Stomach smooth muscle (tissue), 2 donors: ENCODE data around the gene SLC3A2.

Source experiments
- H3K27ac ChIP-seq: one replicate; pipeline ENCODE4 v1.7.0; 2013; ENCODE audit warnings: mild to moderate bottlenecking, low read length, inconsistent platforms
- H3K27me3 ChIP-seq, 2 donors: one replicate each; pipeline ENCODE4 v1.7.0; 2013; ENCODE audit warnings: low read length in 2 of 2; ENCODE audit not compliant: insufficient read depth in 2 of 2, control insufficient read depth in 1 of 2
- H3K36me3 ChIP-seq, 2 donors: one replicate each; pipeline ENCODE4 v1.7.0; 2013; ENCODE audit warnings: low read length in 2 of 2; ENCODE audit not compliant: control insufficient read depth in 2 of 2, insufficient read depth in 2 of 2
- H3K4me1 ChIP-seq: one replicate; pipeline ENCODE4 v1.7.0; 2013; ENCODE audit warnings: low read length; ENCODE audit not compliant: control insufficient read depth, insufficient read depth
- H3K4me3 ChIP-seq, 2 donors: one replicate each; pipeline ENCODE4 v1.7.0; 2013; ENCODE audit warnings: low read length in 2 of 2
- H3K9ac ChIP-seq, 2 donors: one replicate each; pipeline ENCODE4 v1.7.0; 2013; ENCODE audit warnings: low read length in 2 of 2, mild to moderate bottlenecking in 1 of 2
- H3K9me3 ChIP-seq, 2 donors: one replicate each; pipeline ENCODE4 v1.7.0; 2013; ENCODE audit warnings: low read length in 2 of 2; ENCODE audit not compliant: control insufficient read depth in 2 of 2
- donor health status: healthy.
- donor health status: Pancreatic carcinoma.

The SLC3A2 gene

DNA sequence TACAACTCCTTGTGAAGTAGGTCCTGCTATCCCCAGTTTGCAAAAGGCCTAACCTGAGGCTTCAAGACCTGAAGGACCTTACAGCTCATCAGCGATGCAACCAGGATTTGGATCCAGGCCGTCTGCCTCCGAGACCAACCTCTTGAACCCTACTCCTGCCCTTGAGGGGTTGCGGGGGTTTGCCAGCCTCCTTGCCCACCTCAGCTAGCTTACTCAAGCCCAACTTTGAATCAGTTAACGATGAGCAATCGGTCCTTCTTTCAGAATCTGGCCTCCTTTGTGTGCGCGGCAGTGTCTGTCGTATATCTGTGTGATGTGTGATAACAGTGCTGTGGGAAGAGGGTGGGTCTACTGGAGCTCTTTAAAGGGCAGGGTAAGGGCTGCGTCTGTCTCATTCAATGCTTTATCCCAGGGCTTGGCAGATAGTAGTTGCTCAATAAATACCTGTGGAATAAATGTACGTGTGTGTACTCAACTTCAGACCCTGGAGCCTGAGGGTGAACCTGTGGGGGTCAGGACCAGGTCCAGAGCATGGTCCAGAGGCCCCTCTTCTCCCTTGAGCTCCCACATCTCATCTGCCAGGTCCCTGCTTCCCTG lies 37.3 kb downstream of the SLC3A2 start:
- peaks cover 10 to 19% of the 10 kb centered on the region in 2 donors for H3K27me3 ChIP-seq
- H3K4me1 ChIP-seq: peaks cover 5% of the 10 kb centered on the region
- H3K4me3 ChIP-seq: no peak overlapping the region
- H3K9me3 ChIP-seq: no peaks in the 10 kb centered on the region
- no peak overlapping the region for H3K9ac ChIP-seq
- H3K27ac ChIP-seq: no peak overlapping the region
- no peaks in the 10 kb centered on the region for H3K36me3 ChIP-seq

DNA sequence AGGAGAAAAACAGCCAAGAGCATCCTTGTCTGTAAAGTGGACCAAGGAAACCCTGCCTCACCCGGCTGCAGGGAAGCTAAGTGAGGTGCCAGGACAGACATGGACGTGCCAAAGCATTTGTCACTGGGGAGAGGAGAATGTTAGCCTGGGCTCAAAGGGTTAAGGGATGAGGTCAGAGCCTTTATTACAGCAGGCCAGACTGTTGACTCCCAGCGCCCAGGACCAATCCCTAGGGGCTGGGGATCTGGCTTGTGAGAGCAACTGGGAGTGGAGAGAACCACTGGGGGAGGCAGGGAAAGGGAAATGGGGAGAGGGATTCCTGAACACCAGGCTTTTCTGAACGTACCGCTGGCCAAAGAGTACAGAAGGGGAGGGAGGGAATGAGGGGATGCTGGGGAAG lies 37.8 kb downstream of the SLC3A2 start:
- Histone ChIP-seq H3K27ac (no peak overlapping the region), H3K9ac (no peak overlapping the region), H3K27me3 (peaks cover 13 to 24% of the 10 kb centered on the region in 2 donors), H3K9me3 (no peaks in the 10 kb centered on the region), H3K4me3 (no peak overlapping the region), H3K36me3 (no peaks in the 10 kb centered on the region), H3K4me1 (peaks cover 5% of the 10 kb centered on the region)

- no peak overlapping the region for H3K9ac ChIP-seq
- no peaks in the 10 kb centered on the region for H3K36me3 ChIP-seq
- H3K4me1 ChIP-seq: peaks cover 12% of the 10 kb centered on the region
- no peak overlapping the region for H3K4me3 ChIP-seq
- peaks cover 19 to 31% of the 10 kb centered on the region in 2 donors for H3K27me3 ChIP-seq
- no peaks in the 10 kb centered on the region for H3K9me3 ChIP-seq
- H3K27ac ChIP-seq: no peak overlapping the region
Observed at GRCh38 chr11:62919476-62919875, 38.8 kb downstream of the SLC3A2 start.

GRCh38 chr11:62919898-62920640 lies 39.4 kb downstream of the SLC3A2 start:
- Histone ChIP-seq H3K27ac (no peak overlapping the region), H3K9me3 (no peaks in the 10 kb centered on the region), H3K9ac (no peak overlapping the region), H3K4me3 (no peak overlapping the region), H3K27me3 (peaks cover 19 to 31% of the 10 kb centered on the region in 2 donors), H3K4me1 (peaks cover 12% of the 10 kb centered on the region), H3K36me3 (no peaks in the 10 kb centered on the region)

DNA sequence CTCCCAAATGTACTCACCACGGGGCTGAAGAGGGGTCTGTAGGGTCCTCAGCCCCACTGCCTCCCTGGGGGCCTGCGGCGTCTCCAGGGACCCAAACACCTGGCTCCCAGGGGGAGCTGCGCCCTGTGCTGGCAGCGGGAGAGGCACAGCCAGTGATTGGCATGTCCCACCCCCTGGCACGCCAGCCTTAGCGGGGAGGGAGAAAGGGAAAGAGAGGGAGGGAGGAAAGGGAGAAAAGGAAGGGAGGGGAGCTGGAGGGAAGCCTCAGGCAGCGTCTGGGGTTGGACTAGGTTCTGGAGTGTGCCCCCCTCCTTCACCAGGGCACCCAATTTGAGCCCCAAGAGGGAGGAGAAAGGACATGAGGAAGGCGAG lies 40.5 kb downstream of the SLC3A2 start, which contains the start of gene CHRM1:
Gene CHRM1 (minus strand): TSS at position 163 of the 372 bp plus-strand sequence. CDS start 10,263 bp downstream, outside the sequence.
- H3K27me3 ChIP-seq: peaks cover 29 to 42% of the 10 kb centered on the region in 2 donors
- no peak within 1 kb of the TSS for H3K27ac ChIP-seq
- H3K4me3 ChIP-seq: peak within 1 kb of the TSS in 1 of 2 donors; percentile 29
- no peaks in the 10 kb centered on the region for H3K9me3 ChIP-seq
- peaks cover 17% of the 10 kb centered on the region for H3K4me1 ChIP-seq
- no peak within 1 kb of the TSS for H3K9ac ChIP-seq
- H3K36me3 ChIP-seq: no peaks in the 10 kb centered on the region

GRCh38 chr11:62921573-62922188 lies 41.0 kb downstream of the SLC3A2 start:
- H3K27ac ChIP-seq: no peak overlapping the region
- H3K9ac ChIP-seq: no peak overlapping the region
- H3K36me3 ChIP-seq: no peaks in the 10 kb centered on the region
- no peaks in the 10 kb centered on the region for H3K9me3 ChIP-seq
- H3K4me3 ChIP-seq: peak overlapping the region in 1 of 2 donors; percentile 29
- H3K27me3 ChIP-seq: peaks cover 33 to 47% of the 10 kb centered on the region in 2 donors
- H3K4me1 ChIP-seq: peaks cover 21% of the 10 kb centered on the region

- Histone ChIP-seq H3K9me3 (no peaks in the 10 kb centered on the region), H3K36me3 (no peaks in the 10 kb centered on the region), H3K4me3 (no peak overlapping the region), H3K27me3 (peaks cover 38 to 52% of the 10 kb centered on the region in 2 donors), H3K4me1 (peaks cover 25% of the 10 kb centered on the region), H3K9ac (no peak overlapping the region), H3K27ac (no peak overlapping the region)
Observed at GRCh38 chr11:62922189-62922589, 41.5 kb downstream of the SLC3A2 start.

DNA sequence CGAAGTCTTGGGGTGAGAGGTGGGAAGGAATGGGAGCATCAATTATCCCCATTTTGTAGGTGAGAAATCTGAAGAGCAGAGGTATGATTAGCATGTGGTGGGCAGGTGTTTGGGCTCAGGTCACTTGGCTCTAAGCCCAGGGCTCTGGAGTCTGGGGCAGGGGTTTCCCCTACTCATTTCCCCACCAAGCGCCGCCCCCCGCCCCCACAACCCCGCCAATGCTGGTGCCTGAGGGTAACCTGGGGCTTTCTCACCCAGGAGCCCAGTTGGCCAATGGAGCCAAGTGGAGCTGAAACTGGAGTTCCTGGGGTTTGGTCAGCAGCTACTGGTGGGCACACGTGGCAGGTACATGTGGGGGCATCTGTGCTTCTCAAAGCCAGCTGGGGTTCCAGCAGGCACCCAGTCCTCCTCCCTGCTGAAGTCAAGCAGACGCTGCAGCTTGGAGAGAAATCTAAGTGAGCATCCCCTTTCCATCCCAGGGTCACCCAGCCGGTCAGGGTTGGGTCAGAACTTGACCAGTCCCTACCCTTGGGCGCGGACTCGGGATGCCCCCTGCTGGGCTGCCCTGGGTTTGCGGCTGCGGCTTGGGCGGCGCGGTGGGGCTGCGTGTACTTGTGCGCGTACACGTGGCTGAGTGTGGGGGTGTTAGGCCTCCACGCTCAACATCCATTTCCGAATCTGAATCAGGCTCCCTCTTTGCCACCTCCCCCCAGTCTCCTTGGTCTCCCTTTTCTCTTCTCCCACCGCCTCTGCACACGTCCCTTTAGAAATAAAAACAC lies 42.1 kb downstream of the SLC3A2 start:
- H3K9me3 ChIP-seq: no peaks in the 10 kb centered on the region
- no peak overlapping the region for H3K9ac ChIP-seq
- no peak overlapping the region for H3K4me3 ChIP-seq
- H3K27me3 ChIP-seq: peaks cover 41 to 57% of the 10 kb centered on the region in 2 donors
- no peak overlapping the region for H3K27ac ChIP-seq
- H3K4me1 ChIP-seq: peaks cover 25% of the 10 kb centered on the region
- H3K36me3 ChIP-seq: no peaks in the 10 kb centered on the region

DNA sequence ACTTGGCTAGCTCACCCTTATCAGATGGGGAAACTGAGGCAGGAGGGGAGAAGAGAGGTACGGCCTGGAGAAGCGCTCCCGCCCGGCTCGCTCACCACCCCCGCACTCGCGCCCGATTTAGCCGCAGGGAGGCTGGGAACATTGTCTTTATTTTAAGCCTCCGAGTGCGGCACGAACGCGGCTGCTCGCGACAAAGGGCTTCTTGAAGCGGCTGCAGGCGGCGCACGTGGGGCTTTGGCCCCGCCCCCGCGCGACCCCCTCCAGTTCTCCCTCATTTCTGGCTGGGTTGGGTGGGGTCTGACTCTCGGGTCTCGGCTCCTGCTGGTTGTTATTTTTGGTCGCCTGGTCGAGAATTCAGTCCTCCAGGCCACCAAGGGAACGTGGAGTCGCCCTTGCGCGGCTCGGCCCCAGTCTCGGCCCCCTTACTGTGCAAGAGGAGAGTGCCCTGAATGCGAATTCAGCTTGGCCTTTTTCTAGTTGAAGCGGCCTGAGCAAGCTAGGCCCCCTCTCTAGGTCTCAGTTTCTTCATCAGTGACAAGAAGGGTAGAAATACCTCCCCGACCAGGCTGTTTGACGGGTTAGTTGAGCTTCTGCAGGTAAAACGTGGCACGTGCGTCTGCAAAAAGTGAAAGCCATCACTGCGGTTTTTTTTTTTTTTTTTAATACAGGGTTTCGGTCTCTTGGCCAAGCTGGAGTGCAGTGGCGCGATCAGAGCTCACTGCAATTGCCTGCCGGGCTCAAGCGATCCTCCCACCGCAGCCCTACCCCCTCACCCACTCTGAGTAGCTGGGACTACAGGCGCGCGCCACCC lies 43.1 kb downstream of the SLC3A2 start:
- no peaks in the 10 kb centered on the region for H3K36me3 ChIP-seq
- peaks cover 25% of the 10 kb centered on the region for H3K4me1 ChIP-seq
- H3K27me3 ChIP-seq: peaks cover 45 to 60% of the 10 kb centered on the region in 2 donors
- H3K27ac ChIP-seq: no peak overlapping the region
- no peaks in the 10 kb centered on the region for H3K9me3 ChIP-seq
- H3K9ac ChIP-seq: no peak overlapping the region
- H3K4me3 ChIP-seq: peak overlapping the region; percentile 48 to 58

- Histone ChIP-seq H3K36me3 (no peaks in the 10 kb centered on the region), H3K4me1 (peaks cover 25% of the 10 kb centered on the region), H3K4me3 (peak overlapping the region in 1 of 2 donors; percentile 55), H3K9ac (no peak overlapping the region), H3K27me3 (peaks cover 47 to 59% of the 10 kb centered on the region in 2 donors), H3K9me3 (no peaks in the 10 kb centered on the region), H3K27ac (no peak overlapping the region)
Observed at GRCh38 chr11:62925308-62925707, 44.6 kb downstream of the SLC3A2 start.
